Stimulated activated CD8-positive, alpha-beta memory T cell treated with anti-CD3 and anti-CD28 coated beads, Interleukin-2, amount 100 ng/mL, for 1 hour (primary cell): ENCODE measurements around the gene SDR42E1.

Source experiments
- DNase-seq, 2 donors: peaks; one replicate each; pipeline ENCODE4 v3.0.0-alpha.2; 2020; ENCODE audit warnings: low read depth in 2 of 2

Gene SDR42E1

GRCh38 chr16:82011199-82011641, at the start of gene SDR42E1:
Gene SDR42E1, minus strand, starts transcription at chr16:82011470. Its CDS starts 10,612 bp downstream, at chr16:82000858.
- peak; percentile 25 to 44 for DNase-seq

- no peak for DNase-seq
These were observed 48.7 kb upstream of the SDR42E1 start for GRCh38 chr16:82059983-82060421.

GRCh38 chr16:82059161-82059982, 48.1 kb upstream of the SDR42E1 start:
- DNase-seq: no peak

- no peak for DNase-seq
These were observed 45.3 kb upstream of the SDR42E1 start for GRCh38 chr16:82056550-82056896.

- DNase-seq: no peak
These were observed 44.7 kb upstream of the SDR42E1 start for GRCh38 chr16:82055728-82056549.

GRCh38 chr16:82055117-82055516, 43.8 kb upstream of the SDR42E1 start:
- DNase-seq: no peak

- no peak for DNase-seq
These were observed 40.4 kb upstream of the SDR42E1 start for GRCh38 chr16:82051656-82052055.

GRCh38 chr16:82050909-82051357, 39.7 kb upstream of the SDR42E1 start:
- DNase-seq: no peak

GRCh38 chr16:82050506-82050905, 39.2 kb upstream of the SDR42E1 start:
- no peak for DNase-seq

GRCh38 chr16:82049484-82049883, 38.2 kb upstream of the SDR42E1 start:
- no peak for DNase-seq

- DNase-seq: no peak
These were observed 36.5 kb upstream of the SDR42E1 start for GRCh38 chr16:82047787-82048186.

GRCh38 chr16:82047374-82047773, 36.1 kb upstream of the SDR42E1 start:
- DNase-seq: no peak

GRCh38 chr16:82046941-82047340, 35.7 kb upstream of the SDR42E1 start:
- DNase-seq: no peak

GRCh38 chr16:82046541-82046940, 35.3 kb upstream of the SDR42E1 start:
- no peak for DNase-seq

- no peak for DNase-seq
These were observed 34.2 kb upstream of the SDR42E1 start for GRCh38 chr16:82045465-82045864.

GRCh38 chr16:82044585-82044911, 33.3 kb upstream of the SDR42E1 start:
- DNase-seq: no peak

- no peak for DNase-seq
These were observed 32.7 kb upstream of the SDR42E1 start for GRCh38 chr16:82043680-82044584.

- no peak for DNase-seq
These were observed 31.6 kb upstream of the SDR42E1 start for GRCh38 chr16:82042846-82043245.

- DNase-seq: no peak
These were observed 30.9 kb upstream of the SDR42E1 start for GRCh38 chr16:82042144-82042543.

GRCh38 chr16:82041542-82041941, 30.3 kb upstream of the SDR42E1 start:
- no peak for DNase-seq

GRCh38 chr16:82040296-82040695, 29.0 kb upstream of the SDR42E1 start:
- DNase-seq: no peak

- no peak for DNase-seq
These were observed 26.4 kb upstream of the SDR42E1 start for GRCh38 chr16:82037666-82038065.
